Vagina (tissue), 2 donors: ENCODE results near the gene COBL.

Experiments used
- CTCF ChIP-seq, 3 experiments: fragments of 450-650 bp in 2 of 3; fragments of 200-600 bp in 1 of 3; sonication (generic) in 1 of 3; IDR thresholded peaks; one replicate each; pipeline ENCODE4 v1.5.1; 2017 to 2019; ENCODE audit warnings: antibody characterized with exemption in 3 of 3, mild to moderate bottlenecking in 2 of 3, moderate library complexity in 2 of 3
- POLR2A ChIP-seq, 2 donors: fragments of 450-650 bp; IDR thresholded peaks; one replicate each; pipeline ENCODE4 v1.6.1; 2017; ENCODE audit warnings: antibody characterized with exemption in 2 of 2, mild to moderate bottlenecking in 2 of 2, moderate library complexity in 2 of 2
- POLR2AphosphoS5 ChIP-seq, 2 donors: sonication (generic); formaldehyde crosslinking; IDR thresholded peaks; one replicate each; pipeline ENCODE4 v1.9.0; 2017; ENCODE audit warnings: antibody characterized with exemption in 2 of 2, mild to moderate bottlenecking in 2 of 2, low read depth in 1 of 2; ENCODE audit not compliant: insufficient read depth in 1 of 2

GRCh38 chr7:51244885-51245284 lies 71.7 kb downstream of the COBL start:
- TF ChIP-seq CTCF (IDR thresholded peaks at IDR 0.05) (no peak), POLR2A (IDR thresholded peaks at IDR 0.05) (no peak), POLR2AphosphoS5 (IDR thresholded peaks at IDR 0.05; ENCODE audit: insufficient read depth in 1 of 2, low read depth in 1 of 2) (no peak)
